ENCODE results near the gene NECTIN2.

- TF ChIP-seq YY1 (IDR thresholded peaks at IDR 0.05; ENCODE audit: extremely low read depth, insufficient replicate concordance, low read depth, low read length) (no peak), CTCF (IDR thresholded peaks at IDR 0.05 in 2 of 3, conservative IDR thresholded peaks at IDR 0.05 in 1 of 3; ENCODE audit: borderline replicate concordance in 1 of 3, insufficient read depth in 1 of 3, low read depth in 2 of 3, low read length in 2 of 3) (no peak), SRF (IDR thresholded peaks at IDR 0.05; ENCODE audit: low read depth) (no peak), ZNF274 (IDR thresholded peaks at IDR 0.05; ENCODE audit: low read depth, low read length) (no peak), POLR2A (IDR thresholded peaks at IDR 0.05; ENCODE audit: borderline replicate concordance, extremely low read depth, insufficient read depth, insufficient read length) (no peak), POLR2AphosphoS5 (IDR thresholded peaks at IDR 0.05; ENCODE audit: low read depth, low read length) (no peak), FOSL1 (IDR thresholded peaks at IDR 0.05; ENCODE audit: low read depth) (no peak), SIN3A (IDR thresholded peaks at IDR 0.05; ENCODE audit: low read depth) (no peak), MAX (IDR thresholded peaks at IDR 0.05) (no peak), RAD21 (IDR thresholded peaks at IDR 0.05; ENCODE audit: low read depth) (no peak), TCF7L2 (IDR thresholded peaks at IDR 0.05; ENCODE audit: borderline replicate concordance, extremely low read depth, insufficient read depth, insufficient read length) (no peak), EZH2phosphoT487 (IDR thresholded peaks at IDR 0.05; ENCODE audit: borderline replicate concordance) (no peak)
Observed at GRCh38 chr19:44863990-44864389, 17.9 kb downstream of the NECTIN2 start.
